SIG-M5 treated with dmso at 0.1 percent for 504 hours (cell line): ENCODE measurements around the gene USP47.

Experiments
- DNase-seq: peaks from one replicate; lab custom pipeline; 2025; ENCODE audit not compliant: unreplicated experiment; lab: John Stamatoyannopoulos, UW

The USP47 gene

DNA sequence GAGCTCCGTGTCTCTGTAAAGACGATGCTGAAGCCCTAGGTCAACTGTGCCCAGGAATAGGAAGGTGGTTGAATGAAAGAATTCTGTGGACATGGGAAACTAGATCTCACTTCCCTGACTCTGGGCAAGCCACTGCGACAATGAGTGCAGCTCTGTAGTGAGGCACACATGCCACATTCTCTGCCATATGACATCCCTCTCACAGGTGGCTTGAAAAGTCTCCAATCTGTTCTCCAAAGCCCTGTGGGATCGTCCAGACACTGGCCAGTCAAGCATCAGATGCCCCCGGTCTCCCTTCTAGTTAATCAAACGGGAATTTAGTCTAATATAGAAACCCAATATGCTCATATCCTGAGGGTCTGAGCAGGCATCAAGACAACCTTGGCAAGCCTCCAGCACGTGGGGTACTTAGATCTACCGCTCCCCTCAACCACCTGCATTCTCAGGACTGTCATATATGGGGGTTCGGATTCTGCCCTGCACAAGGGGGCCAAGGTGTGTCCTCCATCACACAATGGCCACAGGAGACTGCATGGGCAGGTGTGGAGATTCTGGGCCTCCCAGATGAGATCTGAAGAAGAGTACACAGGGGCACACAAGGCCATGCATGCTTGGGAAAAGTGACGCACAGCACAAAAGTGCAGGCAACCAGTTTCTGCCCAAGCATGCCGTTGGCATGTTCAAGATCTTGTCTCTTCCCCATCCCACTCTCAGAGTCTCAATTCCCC lies 154.7 kb downstream of the USP47 start:
- DNase-seq: no peak

DNA sequence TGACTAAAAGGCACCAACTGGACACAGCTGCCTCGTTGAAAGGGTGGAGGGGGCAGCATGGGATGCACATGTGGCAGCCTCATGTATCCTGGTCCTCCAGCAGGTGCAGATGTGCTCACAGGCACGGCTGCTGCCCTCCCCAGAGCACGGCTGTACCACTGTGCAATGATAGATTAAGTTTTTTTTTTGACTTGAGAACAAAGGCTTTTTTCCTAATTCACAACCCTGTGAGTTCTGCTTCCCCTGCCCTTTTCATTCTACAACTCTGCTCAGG lies 155.2 kb downstream of the USP47 start:
- DNase-seq: no peak

DNA sequence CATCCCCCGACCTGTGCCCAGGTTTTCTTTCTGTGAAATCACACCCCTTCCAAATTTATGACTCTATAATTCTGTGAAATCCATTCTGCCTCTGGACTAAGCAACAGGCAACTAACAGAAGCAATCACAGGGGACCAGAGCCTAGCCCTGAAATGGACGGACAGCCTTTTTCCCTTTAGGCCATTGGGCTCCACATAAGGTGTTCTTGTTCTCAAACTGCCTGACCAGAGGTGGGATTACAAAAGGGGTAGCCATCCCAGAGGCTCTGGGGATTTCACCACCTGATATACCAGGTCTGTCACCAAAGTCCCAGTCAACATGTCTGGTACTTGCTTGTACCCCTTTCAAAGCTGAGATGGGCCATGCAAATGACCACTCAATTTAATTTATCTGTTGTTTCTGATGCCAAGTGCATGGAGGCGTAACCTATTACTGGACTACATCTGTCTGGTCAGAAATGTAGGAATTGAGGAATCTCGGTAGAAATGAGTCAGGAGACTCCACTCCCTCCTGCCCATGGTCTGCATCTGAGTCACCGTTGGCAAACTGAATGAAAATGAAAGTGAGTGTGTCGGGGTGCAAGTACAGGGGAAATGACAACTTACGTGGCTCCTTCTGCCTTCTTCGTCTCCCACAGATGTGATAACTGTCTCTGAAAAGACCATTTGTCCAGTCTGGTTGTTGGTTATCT lies 156.5 kb downstream of the USP47 start:
- no peak for DNase-seq

DNA sequence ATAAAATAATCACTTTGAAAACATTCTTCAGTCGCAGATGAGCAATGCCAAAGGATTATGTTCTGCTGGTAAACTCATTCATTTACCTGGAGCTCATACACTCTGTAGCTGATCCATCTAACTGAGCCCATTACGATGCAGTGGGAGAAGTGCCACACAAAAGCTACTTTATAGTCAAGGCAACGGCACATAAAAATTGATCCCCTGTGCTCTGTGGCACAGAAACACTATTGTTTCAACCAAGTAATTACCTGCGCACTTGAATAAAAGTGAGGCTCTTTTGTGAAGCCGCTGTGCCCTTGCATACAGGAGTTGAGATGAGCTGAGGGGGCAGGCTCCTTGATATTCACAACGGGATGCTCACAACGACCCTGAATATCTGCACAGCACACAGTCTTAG lies 159.4 kb downstream of the USP47 start:
- DNase-seq: no peak

DNA sequence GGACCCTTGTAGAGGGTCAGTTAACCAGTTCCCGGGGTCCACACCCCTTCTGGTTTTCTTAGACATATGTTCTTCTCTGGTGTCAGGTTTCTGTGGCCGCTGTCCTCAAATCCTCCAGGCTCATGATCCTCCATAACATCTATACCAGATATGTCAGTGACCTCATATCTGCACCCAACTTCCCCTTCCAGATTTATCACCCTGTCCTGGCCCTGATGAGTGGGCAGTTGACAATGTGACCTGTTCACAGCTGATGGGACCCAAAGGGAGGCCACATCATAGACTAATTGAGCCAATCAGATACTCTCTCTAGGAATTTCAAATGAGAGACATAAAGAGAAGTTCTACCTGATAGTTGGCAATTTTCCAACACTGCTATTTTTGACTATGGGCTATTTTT lies 161.6 kb downstream of the USP47 start:
- no peak for DNase-seq

DNA sequence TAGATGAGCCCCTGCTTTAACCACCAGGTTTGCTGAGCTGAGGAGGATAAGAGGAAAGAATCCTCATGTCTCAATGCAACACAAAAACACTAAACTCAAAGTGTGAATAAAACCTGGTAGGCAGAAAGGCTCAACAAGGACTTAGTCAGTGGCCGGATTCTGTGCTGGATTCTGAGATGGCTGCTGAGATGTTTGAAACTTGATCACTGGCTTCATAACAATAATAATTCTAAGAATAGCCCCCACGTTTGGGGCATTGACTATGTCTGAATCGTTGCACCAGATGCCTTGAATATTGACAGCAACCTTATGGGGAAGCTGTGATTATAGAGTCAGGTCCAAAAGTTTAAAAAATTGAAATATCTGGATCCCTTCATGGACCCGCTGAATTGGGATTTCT lies 162.0 kb downstream of the USP47 start:
- DNase-seq: no peak

DNA sequence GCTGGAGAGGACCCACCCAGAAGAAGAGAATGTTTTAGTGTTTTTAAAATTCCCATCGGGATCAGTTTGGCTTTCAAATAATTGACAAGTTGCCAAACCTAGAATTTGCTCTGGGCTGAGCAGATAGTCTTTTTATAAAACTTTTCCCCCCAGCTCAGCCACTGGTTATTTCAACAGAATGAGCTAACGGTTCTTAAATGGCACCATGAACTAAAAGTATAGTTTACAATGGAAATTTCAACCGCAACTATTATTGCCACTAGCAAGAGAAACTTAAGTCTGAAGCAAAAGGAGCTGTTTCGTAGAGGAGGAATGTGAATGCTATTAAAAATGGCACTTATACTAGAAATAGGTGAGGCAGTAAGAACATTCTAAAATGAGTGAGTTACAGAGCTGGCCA lies 163.3 kb downstream of the USP47 start:
- no peak for DNase-seq

DNA sequence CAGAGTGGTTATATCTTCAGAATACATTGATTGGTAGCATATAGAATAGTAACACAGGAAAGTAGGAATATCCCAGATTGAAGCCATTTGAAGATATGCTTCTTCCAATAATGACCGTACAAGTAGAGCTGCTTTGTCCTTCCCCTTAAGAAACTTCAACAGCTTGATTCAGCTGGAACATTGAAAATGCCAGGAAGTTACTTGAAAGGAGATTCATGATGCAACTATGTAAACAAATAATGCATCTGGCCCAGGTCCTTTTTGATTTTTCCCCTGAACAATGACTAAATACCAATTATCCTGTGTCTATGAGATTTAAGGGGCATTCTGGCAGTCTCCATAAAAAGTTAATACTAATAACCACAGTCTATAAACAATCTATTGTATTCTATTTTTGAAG lies 163.7 kb downstream of the USP47 start:
- DNase-seq: no peak

DNA sequence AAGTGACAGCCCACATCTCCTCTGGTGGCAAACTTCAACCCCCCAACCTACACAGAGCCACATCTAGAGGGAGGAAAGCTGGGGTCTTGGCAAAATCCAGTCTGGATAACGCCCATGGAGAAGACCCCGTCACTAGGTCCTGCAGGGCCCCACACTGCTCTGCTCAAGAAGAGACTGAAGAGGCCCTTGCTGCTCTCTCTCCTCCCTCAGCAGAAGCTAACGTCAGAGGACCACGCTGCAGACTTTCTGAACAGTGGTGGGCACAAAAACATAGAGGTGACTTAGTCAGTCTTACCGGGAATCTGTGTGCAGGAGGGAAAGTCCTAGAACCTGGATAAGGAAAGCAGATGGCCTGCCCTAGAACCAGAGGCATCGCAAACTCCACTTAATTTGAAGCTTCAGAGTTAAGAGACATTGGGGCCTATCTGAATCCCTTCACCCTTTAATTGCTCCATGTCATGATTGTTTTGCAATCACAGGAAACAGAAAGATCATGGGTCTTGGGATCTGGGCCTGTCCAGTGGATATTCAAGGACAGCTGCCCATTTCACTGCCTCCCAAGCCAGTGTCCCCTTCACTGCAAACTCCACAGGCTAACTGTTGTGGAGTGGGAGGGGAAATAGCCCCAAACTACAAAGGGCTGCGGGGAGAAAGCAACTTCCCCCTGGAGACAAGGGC lies 164.9 kb downstream of the USP47 start:
- no peak for DNase-seq

DNA sequence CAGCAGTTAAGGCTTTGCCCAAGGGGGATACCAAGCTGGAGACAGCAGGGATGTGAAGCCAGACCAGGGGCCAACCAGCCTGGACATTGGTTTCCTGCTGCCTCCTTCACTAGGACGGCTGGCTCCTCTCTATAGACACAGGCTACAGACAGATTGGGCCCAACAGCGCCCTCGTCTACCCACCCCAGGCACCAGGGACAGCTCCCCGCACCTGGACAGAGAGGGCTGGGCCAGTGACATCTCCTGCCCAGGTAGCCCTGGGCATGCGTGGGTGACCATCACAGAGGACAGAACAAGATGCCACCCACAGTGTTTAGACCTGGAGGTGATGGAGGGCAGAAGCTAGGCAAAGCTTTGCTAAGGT lies 165.4 kb downstream of the USP47 start:
- DNase-seq: no peak

DNA sequence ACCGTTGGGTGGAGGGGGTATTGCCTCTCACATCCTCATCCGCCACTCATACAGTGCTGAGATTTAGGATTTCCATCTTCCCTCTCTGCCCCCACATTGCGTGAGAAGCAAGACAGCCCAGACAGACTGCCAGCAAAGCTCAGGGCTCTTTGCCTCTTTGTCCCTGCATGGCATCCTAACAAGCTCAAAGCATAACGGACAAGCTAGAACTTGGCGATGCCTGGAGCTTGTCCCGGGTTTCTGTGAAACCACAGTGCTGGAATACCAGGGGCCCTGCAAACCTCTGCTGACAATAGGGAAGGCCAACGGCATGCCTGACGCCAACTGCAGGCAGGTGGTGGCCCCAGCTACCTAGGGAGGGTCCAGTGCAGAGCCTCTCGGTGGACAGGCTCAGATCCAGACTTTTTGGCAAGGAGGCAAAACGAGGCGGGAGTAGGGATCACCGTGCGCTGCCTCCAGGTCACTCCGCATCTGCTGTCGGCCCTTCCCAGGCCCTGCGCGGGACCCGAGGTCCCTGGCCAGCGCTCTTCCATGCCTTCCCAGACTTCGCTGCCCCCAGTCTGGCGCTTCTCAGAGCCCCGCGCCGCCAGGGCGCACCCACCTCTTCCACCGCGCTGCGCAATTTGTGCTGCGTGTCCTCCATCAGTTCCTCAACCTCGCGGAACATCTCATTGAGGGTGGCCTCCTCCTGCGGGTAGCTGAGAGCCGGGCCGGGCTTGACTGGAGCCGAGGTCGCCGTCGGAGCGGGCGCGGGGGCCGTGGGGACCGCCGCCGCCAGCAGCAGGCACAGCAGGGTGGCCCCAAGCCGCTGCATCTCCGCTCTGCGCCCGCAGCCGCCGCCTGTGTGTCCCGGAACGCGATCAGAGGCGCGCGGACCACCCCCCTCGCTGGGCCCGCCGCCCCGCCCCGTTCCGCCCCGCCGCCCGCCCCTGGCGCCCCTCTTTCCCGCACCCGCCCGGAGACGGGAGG lies 166.3 kb downstream of the USP47 start, which contains the start of gene DKK3:
Gene DKK3, minus strand, starts transcription at position 858 of the 969 bp plus-strand sequence. Its CDS starts 44 bp downstream, at position 814.
- DNase-seq: no peak
